Measurements from ENCODE around the gene KCNJ11.

GRCh38 chr11:17421781-17422180, 33.3 kb upstream of the KCNJ11 start:
- TF ChIP-seq CTCF (IDR thresholded peaks at IDR 0.05) (no peak), EZH2phosphoT487 (IDR thresholded peaks at IDR 0.05) (no peak)

All from neural progenitor cell (in vitro differentiated cells).